ENCODE data around the gene KCTD15. TPM values are rescaled to one million over a fixed set of nuclear protein-coding genes. Genes with fewer than 3 reads are reported as not detected.
A peak's percentile ranks its signal among the peaks of the same experiment; 100 is the strongest.

KCTD15 gene
- total RNA-seq, 2 experiments from 2014 or later = 8.7 to 9.6 TPM

- H3K36me3 Mint-ChIP-seq (ENCODE audit: low read depth) = no peaks in the 10 kb centered on the region
- ATAC-seq = no peak
- CTCF ChIA-PET = interaction anchor here (2.3 kb wide), 1 partner anchor 316 kb away, joined by 8 read pairs; no protein-coding TSS in a partner anchor
Measured at GRCh38 chr19:33780746-33781145, 15.9 kb upstream of the KCTD15 start.

DNA sequence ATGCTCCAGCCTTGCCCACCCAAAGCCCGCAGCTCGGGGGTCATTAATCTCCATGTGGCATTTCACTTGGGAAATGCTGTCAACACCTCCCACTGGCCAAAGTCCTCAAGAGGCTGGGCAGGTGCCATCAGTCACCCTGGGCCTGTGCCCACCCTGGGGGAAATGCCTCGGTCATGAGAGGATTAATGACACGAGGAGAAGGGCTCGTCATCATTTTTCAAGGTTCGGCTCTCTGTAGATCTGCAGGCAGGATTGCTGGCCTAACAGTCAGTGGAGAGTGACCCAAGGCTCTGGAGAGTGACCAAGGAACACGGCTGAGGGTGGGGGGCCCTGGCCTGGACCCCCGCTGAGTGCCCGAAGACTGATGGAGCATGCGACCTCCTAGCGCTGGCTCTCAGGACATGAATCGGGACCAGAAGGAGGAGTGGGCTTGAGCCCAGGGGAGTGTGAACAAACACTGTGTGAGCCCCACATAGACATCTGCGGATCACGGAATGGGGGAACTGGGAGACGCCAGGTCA is 15.2 kb upstream of the KCTD15 start:
- Mint-ChIP-seq H3K36me3 (ENCODE audit: low read depth) (no peaks in the 10 kb centered on the region), H3K9me3 (ENCODE audit: low read depth) (no peaks in the 10 kb centered on the region), H3K27me3 (peaks cover 20% of the 10 kb centered on the region), H3K4me1 (peaks cover 3% of the 10 kb centered on the region), H3K27ac (no peak overlapping the region), H3K4me3 (no peak overlapping the region)
- no peak for ATAC-seq
- intact Hi-C loops (cut with DNase I, micrococcal nuclease) = no loop called here
- no peak for DNase-seq
- CTCF ChIA-PET = interaction anchor here (2.3 kb wide), 1 partner anchor 315 kb away, joined by 8 read pairs; no protein-coding TSS in a partner anchor
- POLR2A ChIA-PET = no interaction called here

More at GRCh38 chr19:33780746-33781145, 15.9 kb upstream of the KCTD15 start:
- intact Hi-C loops (cut with DNase I, micrococcal nuclease) = no loop called here
- H3K27me3 Mint-ChIP-seq = peaks cover 22% of the 10 kb centered on the region
- H3K4me3 Mint-ChIP-seq = no peak overlapping the region
- H3K4me1 Mint-ChIP-seq = peaks cover 3% of the 10 kb centered on the region
- DNase-seq = no peak
- H3K9me3 Mint-ChIP-seq (ENCODE audit: low read depth) = no peaks in the 10 kb centered on the region
- H3K27ac Mint-ChIP-seq = no peak overlapping the region
- POLR2A ChIA-PET = no interaction called here

DNA sequence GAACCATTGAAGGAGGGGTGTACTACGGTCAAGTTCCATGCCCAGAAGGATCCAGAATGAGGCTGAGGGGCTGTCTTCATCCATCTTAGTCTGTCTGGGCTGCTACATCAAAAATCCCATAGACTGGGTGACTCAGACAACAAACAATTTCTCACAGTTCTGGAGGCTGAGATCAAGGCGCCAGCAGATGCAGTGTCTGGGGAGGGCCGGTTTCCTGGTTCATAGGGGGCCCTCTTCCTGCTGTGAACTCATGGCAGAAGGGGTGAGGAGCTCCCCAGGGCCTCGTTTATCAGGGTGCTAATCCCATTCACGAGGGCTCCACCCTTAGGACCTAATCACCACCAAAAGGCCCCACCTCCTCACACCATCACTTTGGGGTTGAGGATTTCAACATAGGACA is 14.7 kb upstream of the KCTD15 start:
- DNase-seq (no peak), ATAC-seq (no peak)
- intact Hi-C loops (cut with DNase I, micrococcal nuclease) = no loop called here
- Mint-ChIP-seq H3K36me3 (ENCODE audit: low read depth) (no peaks in the 10 kb centered on the region), H3K4me3 (no peak overlapping the region), H3K27ac (no peak overlapping the region), H3K27me3 (peaks cover 20% of the 10 kb centered on the region), H3K4me1 (peaks cover 3% of the 10 kb centered on the region), H3K9me3 (ENCODE audit: low read depth) (no peaks in the 10 kb centered on the region)
- ChIA-PET CTCF (no interaction called here), POLR2A (no interaction called here)

DNA sequence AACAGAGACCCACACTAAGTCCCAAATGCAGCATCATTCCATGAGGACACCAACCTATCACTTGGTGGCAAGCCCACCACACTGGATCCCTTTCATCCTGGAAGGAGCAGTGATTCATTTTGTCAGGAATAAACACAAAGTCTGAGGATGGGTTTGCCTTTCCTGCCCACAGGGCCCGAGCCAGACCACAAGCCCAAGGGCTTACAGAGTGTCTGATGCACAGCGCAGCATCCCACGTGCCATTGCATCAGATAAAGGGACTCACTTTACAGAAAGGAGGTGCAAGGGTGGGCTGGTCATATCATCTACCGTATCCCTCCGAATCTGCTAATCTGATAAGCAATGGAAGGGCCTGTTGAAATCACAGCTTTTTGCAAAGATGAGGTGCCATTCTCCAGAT is 12.2 kb upstream of the KCTD15 start:
- H3K27ac Mint-ChIP-seq = no peak overlapping the region
- no peaks in the 10 kb centered on the region for H3K4me1 Mint-ChIP-seq
- H3K9me3 Mint-ChIP-seq (ENCODE audit: low read depth) = no peaks in the 10 kb centered on the region
- peaks cover 11% of the 10 kb centered on the region for H3K27me3 Mint-ChIP-seq
- H3K36me3 Mint-ChIP-seq (ENCODE audit: low read depth) = no peaks in the 10 kb centered on the region
- no peak for DNase-seq
- CTCF ChIA-PET = no interaction called here
- intact Hi-C loops (cut with DNase I, micrococcal nuclease) = no loop called here
- no peak overlapping the region for H3K4me3 Mint-ChIP-seq
- ATAC-seq = no peak
- POLR2A ChIA-PET = no interaction called here

DNA sequence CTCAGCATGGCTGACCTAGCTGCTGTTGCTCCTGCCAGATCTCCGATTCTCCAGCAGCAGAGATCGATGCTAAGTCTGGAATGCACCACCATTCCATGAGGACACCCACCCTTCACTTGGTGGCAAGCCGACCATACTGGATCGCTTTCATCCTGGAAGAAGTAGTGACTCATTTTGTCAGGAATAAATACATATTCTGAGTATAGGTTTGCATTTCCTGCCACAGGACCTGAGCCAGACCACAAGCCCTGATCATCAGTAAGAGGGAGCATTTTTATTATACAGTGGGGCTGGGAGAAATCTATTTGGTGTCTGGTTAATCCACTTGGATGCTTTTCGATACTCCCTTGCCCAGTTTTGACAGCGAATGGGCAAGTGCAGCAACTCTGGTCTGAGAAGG is 10.9 kb upstream of the KCTD15 start:
- peaks cover 5% of the 10 kb centered on the region for H3K27me3 Mint-ChIP-seq
- H3K36me3 Mint-ChIP-seq (ENCODE audit: low read depth) = no peaks in the 10 kb centered on the region
- intact Hi-C loops (cut with DNase I, micrococcal nuclease) = no loop called here

DNA sequence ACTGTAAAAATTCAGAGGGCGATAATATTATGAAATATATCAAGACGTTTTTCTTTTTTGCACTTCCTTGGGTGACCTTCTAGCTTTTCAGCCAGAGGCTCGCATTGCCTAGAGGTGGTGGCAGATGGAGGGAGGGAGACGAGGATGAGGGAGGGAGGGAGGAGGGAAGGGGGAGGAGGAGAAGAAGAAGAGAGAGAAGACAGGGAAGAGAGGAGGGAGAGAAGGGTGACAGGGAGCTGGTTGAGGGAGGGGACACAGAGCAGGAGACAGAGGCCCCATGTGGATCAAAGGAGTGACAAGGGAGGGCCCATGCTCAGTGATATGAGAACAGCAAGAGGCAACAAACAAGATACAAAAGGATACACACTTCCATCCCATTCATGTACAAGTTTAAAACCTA is 8.0 kb upstream of the KCTD15 start:
- DNase-seq (no peak), ATAC-seq (no peak)
- CTCF ChIA-PET = interaction anchor here (1.6 kb wide), 1 partner anchor 18 kb away, joined by 7 read pairs; no protein-coding TSS in a partner anchor
- Mint-ChIP-seq H3K4me1 (no peaks in the 10 kb centered on the region), H3K27ac (no peak overlapping the region), H3K27me3 (peaks cover 18% of the 10 kb centered on the region), H3K9me3 (ENCODE audit: low read depth) (no peaks in the 10 kb centered on the region), H3K36me3 (ENCODE audit: low read depth) (no peaks in the 10 kb centered on the region), H3K4me3 (no peak overlapping the region)
- POLR2A ChIA-PET = no interaction called here
- intact Hi-C loops (cut with DNase I, micrococcal nuclease) = no loop called here

More for the DNA sequence above, 10.9 kb upstream of the KCTD15 start:
- no peak for DNase-seq
- POLR2A ChIA-PET = no interaction called here
- Mint-ChIP-seq H3K27ac (no peak overlapping the region), H3K9me3 (ENCODE audit: low read depth) (no peaks in the 10 kb centered on the region), H3K4me1 (no peaks in the 10 kb centered on the region), H3K4me3 (no peak overlapping the region)
- ATAC-seq = no peak
- CTCF ChIA-PET = interaction anchor here (0.6 to 2.5 kb wide), 3 partner anchors 8 to 174 kb away, joined by 3 to 12 read pairs (median 3); no protein-coding TSS in a partner anchor

DNA sequence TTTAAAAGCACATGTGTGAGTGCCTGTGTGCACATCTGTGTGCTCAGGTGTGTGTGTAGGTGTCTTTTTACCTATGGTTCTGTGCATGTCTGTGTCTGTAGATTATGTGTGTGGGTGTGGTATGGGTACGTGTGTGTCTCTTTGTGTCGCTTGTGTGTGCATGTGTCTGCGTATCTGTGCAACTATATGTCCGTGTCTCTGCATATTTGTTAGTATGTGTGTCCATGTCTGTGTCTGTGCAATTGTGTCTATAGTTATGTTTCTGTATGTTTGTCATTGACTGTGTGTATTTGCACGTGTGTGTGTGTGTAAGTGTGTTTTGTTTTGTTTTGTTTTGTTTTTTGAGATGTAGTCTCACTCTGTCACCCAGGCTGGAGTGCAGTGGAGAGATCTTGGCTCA is 7.3 kb upstream of the KCTD15 start:
- ChIA-PET POLR2A (no interaction called here), CTCF (no interaction called here)
- Mint-ChIP-seq H3K36me3 (ENCODE audit: low read depth) (no peaks in the 10 kb centered on the region), H3K27ac (no peak overlapping the region), H3K27me3 (peaks cover 19% of the 10 kb centered on the region), H3K4me3 (no peak overlapping the region), H3K9me3 (ENCODE audit: low read depth) (no peaks in the 10 kb centered on the region), H3K4me1 (no peaks in the 10 kb centered on the region)
- ATAC-seq (no peak), DNase-seq (no peak)
- intact Hi-C loops (cut with DNase I, micrococcal nuclease) = no loop called here

DNA sequence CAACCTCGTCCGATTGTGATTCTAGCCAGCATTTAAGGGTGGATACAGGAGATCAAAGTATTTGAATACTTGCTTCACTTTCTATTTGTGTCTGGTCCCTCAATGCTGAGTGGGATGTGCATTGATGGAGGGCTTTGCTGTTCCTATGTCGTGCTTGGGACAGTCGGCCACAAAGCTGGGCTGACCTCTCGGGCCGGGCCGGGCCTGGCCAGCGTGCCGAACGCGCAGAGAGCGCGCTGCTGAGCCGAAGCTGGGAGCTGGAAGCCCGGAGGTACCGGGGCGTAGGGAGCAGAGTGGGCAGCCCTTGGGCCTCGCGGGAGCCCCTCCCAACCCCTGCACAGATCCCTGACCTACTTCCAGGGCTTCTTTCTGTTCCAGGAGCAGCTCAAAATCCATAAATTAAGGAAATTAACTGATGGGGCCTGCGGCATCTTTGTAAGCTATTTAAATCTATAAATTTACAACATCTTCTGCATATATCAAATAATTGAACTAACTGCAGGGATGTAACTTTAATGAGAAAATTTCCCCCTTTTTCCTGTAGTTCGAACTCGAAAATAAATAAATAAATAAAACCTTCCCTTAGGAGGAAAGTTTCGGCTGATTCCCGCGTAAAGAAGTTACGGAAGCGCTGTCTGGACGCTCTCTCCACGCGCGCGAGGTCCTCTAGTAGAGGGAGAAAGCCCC is 1.8 kb upstream of the KCTD15 start:
- H3K27me3 Mint-ChIP-seq = peaks cover 25% of the 10 kb centered on the region
- intact Hi-C loops (cut with DNase I, micrococcal nuclease) = loop anchor here in 1 of 2 experiments (1.0 to 10.0 kb wide), 6 partner anchors 17 to 618 kb away; no protein-coding TSS in a partner anchor
- peaks cover 2% of the 10 kb centered on the region for H3K4me1 Mint-ChIP-seq
- no peaks in the 10 kb centered on the region for H3K9me3 Mint-ChIP-seq (ENCODE audit: low read depth)
- CTCF ChIA-PET = interaction anchor here (0.7 to 1.3 kb wide), 8 partner anchors 12 to 302 kb away, joined by 3 to 10 read pairs (median 4); no protein-coding TSS in a partner anchor
- DNase-seq = no peak
- POLR2A ChIA-PET = no interaction called here
- H3K4me3 Mint-ChIP-seq = peak overlapping the region; percentile 72
- no peaks in the 10 kb centered on the region for H3K36me3 Mint-ChIP-seq (ENCODE audit: low read depth)
- ATAC-seq = no peak
- no peak overlapping the region for H3K27ac Mint-ChIP-seq

GRCh38 chr19:33795370-33796163 is 1.1 kb upstream of the KCTD15 start:
- intact Hi-C loops (cut with DNase I, micrococcal nuclease) = loop anchor here in 1 of 2 experiments (1.0 to 10.0 kb wide), 7 partner anchors 17 to 618 kb away; partner anchors contain the start of gene LSM14A
- no peaks in the 10 kb centered on the region for H3K36me3 Mint-ChIP-seq (ENCODE audit: low read depth)
- DNase-seq (peak; percentile 77), ATAC-seq (peak; percentile 59)
- no peak overlapping the region for H3K27ac Mint-ChIP-seq
- POLR2A ChIA-PET = no interaction called here
- H3K9me3 Mint-ChIP-seq (ENCODE audit: low read depth) = no peaks in the 10 kb centered on the region
- peaks cover 24% of the 10 kb centered on the region for H3K27me3 Mint-ChIP-seq
- H3K4me3 Mint-ChIP-seq = peak overlapping the region; percentile 72
- CTCF ChIA-PET = interaction anchor here (0.6 to 1.5 kb wide), 9 partner anchors 13 to 904 kb away, joined by 3 to 10 read pairs (median 4); no protein-coding TSS in a partner anchor
- peaks cover 2% of the 10 kb centered on the region for H3K4me1 Mint-ChIP-seq

DNA sequence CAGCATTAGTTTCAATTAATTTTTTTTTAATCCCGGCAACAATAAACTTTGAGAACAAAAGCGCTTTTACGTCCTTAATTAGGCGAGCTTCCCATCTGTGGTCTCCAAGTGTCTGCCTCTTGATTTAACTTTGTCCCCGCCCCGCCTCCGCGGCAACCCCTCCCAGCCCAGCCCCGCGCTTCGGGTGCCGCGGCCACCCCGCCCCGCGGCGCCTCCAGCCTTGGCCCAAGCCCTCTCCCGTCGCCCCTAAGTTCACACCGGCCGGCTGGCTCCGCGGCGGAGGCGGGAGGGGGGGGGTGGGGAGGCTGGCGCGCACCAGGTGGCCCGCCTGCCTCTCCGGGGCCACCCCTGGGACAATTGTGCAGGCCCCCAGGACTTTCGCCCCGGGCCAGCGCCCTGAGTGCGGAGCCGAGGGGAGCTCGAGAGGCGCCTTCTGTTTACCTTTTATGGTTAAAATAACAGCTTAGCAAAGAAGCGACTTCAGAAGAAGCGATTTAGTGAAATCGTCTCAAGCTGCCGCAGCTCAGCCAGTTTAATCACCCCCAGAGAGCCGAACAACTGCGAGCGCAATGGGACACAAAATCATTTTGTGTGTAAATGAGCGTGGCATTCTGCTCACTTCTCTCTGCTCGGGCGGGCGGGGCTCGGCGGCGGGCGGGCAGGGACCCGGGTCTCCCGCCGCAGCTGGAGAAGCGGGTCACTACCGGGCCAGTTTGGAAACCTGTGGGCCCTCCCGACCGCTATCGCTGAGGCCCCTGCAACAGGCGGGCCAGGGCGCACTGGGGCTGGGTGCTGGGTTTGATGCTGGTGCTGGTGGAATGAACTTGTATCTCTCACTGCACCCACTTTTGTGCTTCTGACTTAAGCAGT is 1.4 kb downstream of the KCTD15 start:
- H3K36me3 Mint-ChIP-seq (ENCODE audit: low read depth) = no peaks in the 10 kb centered on the region
- DNase-seq (peak; percentile 44), ATAC-seq (no peak)
- ChIA-PET CTCF (interaction anchor here (0.6 to 1.4 kb wide), 3 partner anchors 19 to 244 kb away, joined by 3 to 5 read pairs (median 5); no protein-coding TSS in a partner anchor), POLR2A (no interaction called here)
- H3K9me3 Mint-ChIP-seq (ENCODE audit: low read depth) = no peaks in the 10 kb centered on the region
- intact Hi-C loops (cut with DNase I, micrococcal nuclease) = loop anchor here in 1 of 2 experiments (2.0 to 10.0 kb wide), 4 partner anchors 199 to 621 kb away; partner anchors contain the start of gene LSM14A
- H3K27me3 Mint-ChIP-seq = peaks cover 15% of the 10 kb centered on the region
- peak overlapping the region; percentile 72 for H3K4me3 Mint-ChIP-seq
- H3K4me1 Mint-ChIP-seq = peaks cover 2% of the 10 kb centered on the region
- peak overlapping the region; percentile 37 for H3K27ac Mint-ChIP-seq
